Superior temporal gyrus (tissue), 1 donor: ENCODE measurements around the gene BLCAP.
A peak's percentile ranks its signal among the peaks of the same experiment; 100 is the strongest.

ENCODE experiments used
- DNase-seq: peaks from one replicate; pipeline ENCODE4 v3.0.0-alpha.2; 2016; ENCODE audit errors: extremely low spot score

The BLCAP gene

DNA sequence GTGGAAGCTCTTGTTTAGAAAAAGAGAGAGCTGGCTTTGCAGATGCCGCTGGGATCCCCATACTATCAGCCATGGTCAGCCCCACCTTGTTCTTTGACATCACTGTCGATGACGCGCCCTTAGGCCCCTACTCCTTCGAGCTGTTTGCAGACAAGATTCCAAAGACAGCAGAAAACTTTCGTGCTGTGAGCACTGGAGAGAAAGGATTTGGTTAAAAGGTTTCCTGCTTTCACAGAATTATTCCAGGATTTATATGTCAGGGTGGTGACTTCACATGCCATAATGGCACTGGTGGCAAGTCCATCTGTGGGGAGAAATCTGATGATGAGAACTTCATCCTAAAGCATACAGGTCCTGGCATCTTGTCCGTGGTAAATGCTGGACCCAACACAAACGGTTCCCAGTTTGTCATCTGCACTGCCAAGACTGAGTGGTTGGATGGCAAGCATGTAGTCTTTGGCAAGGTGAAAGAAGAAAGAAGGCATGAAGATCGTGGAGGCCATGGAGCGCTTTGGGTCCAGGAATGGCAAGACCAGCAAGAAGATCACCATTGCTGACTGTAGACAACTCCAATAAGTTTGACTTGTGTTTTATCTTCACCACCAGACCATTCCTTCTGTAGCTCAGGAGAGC, 2.4 kb upstream of the BLCAP start:
- DNase-seq = no peak

DNA sequence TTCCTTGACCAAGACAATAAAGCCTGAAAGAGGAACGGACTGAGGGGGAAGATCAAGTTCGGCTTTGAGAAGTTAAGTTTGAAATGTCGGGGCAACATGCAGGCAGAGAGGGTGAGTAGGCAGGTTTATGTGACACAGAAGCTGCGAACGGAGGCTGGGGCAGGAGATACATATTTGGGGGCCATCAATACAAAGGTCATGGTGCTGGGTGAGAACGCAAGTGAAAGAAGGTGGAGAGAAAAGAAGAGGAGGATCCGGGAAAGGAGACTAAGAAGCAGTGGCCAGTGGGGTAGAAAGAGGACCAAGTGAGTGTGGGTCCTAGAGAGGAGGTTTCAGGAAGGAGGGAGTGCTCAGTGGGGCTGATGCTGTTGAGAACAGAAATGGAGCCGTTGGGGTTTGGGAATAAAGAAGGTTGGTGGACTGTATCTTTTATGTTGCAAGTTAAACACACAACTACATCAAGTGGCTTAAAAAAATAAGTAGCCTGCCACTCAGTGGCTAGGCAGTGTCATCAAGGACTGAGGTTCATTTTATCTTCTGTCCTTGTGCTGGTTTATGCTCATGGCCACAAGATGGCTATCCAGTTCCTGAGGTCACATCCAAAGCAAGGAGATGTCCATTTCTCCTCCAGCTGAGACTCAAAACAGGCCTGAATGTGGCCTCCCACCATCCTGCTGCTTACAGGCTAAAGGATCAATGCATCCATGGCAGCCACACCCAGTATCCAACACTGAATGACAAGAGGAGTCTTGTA, 1.7 kb upstream of the BLCAP start:
- no peak for DNase-seq

DNA sequence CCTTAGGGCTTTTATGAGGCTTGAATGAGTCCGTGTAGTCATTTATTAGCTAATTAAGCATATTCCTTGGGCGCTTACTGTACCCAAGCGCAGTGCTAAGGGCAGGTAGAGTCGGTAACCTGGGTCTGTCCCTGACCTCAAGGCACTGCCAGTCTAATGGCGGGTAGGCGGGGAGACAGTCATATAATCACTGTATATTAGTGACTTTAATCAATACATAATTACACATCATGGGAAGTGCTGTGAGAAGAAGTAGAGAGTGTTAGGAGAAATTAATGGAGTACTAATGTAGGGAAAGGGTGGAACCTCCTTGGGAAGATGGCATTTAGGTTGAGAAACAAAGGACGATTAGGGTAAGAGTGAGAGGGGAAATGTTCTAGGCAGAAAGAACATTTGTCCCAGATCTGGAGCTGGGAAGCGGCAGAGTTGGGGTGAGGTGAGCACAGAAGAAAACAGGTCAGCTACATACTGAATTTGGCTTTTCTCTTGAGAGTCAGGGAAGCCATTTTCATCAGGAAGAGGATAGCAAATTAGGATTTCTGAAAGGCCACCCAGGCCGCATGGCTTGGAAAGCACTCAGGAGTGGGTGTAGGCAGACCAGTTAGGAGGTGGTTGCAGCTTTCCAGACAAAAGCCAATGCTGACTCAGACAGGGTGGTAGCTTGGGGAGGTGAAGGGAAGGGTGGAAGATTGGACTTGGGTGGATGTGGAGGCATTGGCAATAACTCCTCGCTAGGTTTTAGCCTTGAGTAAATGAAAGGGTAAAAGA, 954 bp upstream of the BLCAP start:
- DNase-seq = no peak

DNA sequence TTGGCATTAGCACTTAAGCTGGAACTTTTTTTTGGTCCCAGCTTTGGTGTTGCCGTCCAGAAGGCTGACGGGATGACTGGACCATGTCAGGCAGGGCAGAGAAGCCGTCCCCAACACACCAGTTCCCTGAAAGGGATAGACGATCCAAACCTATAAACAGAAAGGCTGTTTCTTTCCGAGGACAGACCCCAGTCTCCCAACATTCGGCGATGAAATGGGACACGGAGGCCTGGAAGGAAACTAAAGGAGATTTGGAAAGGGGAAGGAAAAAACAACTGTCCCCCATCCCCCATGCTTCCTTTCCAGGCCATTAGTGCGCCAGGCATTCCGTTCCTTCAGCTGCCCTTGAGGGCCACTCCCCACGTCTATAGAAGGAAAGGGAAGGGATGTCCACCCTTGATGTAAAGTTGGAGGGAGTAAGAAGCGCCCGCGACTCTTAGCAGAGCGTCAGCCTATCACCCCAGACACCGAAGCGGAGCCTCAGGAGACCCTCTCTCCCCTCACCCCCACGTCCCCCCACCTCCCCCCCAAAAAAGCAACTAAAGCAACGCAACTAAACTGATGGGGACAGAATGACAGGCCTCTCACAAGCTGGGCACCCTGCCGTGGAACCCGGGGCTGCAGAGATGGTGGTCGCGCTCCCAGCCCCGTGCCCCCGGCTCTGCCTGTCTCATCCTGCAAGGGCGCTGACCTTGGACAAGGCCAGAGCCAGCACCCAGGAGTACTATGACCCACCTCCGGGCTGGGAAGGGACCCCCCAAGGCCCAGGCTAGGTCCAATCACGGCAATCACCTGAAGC, 638 bp downstream of the BLCAP start:
- peak; percentile 18 for DNase-seq

DNA sequence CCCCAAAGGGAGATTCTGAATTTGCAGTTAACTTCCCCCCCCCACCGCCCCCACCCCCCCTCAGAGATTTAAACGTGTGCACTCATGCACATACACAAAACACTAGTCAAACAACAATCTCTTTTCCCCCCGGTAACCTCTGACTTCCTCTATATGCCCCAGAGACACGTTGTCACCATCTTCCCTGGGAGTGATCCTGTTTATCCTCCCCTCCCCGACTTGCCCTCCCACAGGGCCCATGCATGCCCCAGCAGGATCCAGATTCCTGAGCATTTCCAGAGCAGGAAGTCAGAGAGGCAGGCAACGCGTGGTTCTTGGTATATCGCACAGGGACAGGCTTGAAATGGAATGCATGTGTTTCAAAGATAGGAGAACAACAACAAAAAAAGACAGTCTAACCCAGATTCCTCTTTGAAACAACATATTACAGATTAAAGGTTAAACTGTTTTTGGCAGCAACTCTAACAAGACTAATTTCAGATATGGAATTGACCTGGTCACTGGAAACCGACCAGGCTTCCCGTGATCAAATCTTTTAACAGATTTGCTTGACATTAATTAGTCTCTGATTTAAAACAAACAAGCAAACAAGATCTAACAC, 1.3 kb downstream of the BLCAP start:
- peak; percentile 20 for DNase-seq

DNA sequence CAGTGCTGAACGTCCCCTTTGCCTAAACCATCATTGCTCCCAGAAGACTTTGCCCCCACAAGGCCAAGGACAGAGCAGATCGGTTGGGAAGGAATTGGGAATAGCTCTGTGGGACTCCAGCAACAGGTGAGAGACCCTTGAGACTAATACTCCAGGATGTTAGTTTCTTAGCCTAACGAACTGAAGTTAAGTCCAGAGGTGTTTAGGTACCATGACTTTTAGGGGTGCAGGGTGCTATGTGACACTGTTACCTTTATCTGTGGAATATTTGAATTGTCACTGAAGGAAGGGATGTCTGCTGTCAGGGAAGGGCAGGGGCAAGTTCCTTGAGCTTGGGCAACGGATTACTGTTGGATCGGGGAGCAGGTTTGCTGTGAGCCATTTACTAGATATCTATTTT, 1.9 kb downstream of the BLCAP start:
- DNase-seq = no peak

DNA sequence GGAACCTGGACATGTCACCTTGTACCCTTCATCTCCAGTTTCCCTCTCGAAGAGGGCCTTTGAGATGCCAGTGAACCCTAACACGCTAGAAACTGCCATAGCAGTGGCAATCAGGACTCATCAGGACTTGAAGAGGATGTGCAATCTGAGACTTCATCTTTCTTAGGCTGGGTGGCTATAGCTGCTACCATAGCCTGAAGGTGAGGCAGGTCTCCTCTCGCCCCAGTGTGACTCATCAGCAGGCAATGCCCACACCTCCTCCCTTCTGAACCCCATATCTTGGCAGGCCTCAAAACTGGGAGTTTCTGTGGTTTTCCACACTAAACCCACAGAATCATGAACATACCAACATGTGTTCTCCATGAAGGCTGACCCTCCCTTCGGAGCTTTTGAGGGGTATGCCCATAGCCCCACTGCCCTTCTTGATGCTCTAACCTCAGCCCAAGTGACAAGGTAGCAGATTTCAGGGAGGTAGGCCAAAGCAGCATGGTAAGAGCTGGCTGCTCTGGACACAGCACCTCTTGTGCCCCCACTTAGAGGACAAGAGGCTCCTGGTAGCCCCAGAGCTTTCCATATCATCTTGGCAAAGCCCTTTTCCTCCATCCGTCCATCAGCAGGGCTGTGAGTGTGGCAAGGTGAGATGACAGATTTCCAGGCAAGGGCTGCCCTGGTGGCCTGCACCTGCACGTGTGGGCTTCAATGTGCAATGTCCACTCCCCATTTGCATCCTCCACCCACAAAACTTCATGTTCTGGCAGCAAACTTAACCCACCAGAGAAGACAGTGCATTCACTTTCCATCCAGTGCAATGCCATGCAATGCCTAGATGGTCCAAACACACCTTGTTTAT, 2.6 kb downstream of the BLCAP start:
- DNase-seq = no peak

DNA sequence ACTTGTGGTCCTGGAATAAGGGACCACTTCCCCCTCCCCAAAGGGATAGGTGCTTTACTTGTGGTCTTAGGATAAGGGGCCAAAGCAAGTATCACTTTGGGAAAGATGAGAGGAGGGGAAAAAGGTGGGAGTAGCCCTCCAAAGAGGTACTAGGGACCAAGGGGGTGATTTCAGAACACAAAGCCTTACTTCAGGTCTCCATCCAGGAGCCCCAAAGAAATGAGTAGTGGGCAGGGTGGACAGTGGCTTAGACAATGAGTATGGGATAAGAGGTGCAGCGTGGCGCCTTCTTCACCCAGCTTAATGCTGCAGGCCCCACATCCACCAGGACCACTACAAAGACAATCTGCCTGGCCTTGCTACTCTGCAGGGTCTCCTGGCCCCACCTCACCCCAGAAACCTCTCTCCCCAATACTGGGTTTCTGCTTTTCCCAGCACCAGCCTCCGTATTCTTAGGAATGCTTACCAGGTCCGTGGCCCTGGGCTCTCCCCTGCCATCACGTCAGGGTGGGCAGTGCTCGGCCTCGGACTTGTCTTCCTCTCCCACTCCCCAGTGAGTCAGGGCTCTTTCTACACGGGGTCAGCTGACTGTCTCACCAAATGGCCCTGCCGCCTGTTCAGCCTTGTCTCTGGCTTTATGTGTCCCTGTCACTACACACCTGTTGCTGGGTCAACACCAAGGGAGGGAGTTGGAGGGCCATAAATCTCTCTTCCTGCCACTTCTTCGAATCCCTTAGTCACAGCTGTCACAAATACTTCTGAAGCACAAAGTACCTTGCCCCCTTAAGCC, 3.6 kb downstream of the BLCAP start:
- DNase-seq = no peak

DNA sequence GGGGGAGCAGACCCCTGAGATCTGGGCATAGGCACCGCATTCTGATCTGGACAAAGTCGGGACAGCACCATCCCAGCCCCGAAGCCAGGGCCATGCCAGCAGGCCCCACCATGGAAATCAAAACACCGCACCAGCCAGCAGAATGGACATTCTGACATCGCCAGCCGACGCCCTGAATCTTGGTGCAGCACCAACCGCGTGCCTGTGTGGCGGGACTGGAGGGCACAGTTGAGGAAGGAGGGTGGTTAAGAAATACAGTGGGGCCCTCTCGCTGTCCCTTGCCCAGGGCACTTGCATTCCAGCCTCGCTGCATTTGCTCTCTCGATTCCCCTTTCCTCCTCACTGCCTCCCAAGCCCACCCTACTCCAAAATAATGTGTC, 4.7 kb downstream of the BLCAP start:
- DNase-seq = no peak

DNA sequence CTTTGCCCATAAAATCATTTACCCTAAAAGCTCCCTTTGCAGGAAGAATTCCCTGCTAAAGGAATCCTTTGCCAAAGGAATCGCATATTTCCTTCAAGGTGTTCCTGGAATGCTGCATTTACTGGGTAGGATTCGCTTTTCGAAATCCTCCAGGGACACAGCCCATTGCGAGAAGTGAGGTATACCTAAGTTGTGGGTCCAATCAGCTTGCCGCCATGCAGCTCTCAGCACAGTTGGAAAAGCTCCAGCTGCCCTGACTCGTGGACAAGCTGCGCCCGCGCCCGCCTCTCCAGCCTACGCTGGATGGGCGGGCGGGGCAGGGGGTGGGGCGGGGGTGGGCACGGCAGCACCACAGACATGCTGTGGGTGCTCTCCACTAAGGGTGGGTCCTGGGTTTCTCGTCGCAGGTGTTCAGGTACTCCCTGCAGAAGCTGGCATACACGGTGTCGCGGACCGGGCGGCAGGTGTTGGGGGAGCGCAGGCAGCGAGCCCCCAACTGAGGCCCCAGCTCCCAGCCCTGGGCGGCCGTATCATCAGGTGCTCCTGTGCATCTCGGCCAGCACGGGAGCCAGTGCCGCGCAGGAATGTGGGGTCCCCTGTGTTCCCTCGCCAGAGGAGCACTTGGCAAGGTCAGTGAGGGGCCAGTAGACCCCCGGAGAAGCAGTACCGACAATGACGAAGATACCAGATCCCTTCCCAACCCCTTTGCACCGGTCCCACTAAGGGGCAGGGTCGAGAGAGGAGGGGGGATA, 5.2 kb downstream of the BLCAP start:
- peak; percentile 24 for DNase-seq

DNA sequence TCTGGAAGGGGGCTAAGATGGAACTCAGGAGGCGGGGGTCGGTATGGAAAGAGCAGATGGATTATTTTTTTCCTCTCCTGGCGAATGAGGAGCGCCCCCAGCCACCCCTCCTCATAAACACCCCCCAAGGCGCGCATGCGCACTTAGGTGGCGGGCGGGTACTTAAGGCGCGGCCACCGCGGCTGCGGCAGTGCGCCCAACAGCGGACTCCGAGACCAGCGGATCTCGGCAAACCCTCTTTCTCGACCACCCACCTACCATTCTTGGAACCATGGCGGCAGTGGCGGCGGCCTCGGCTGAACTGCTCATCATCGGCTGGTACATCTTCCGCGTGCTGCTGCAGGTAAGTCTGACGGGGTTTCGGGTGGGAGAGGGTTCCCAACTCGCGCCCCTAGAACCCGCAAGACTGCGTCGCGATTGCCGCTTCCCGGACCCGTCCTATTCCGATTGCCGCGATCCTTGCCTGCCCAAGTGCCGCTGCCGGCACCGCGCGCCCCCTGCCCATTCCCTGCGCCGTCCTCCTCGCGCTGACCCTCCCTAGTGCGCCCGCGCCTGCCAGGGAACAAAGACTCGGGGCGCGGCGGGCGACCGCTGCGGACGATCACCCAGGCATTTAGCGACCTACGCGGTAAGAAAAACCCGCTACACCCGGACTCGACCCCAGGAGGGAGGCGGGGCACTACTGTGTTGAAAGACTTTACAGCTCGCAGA, 6.5 kb downstream of the BLCAP start, which contains the start of gene NNAT:
TSS of gene NNAT (plus strand) at position 190 of the 711 bp plus-strand sequence. CDS start at position 272, 82 bp downstream.
- DNase-seq = no peak

DNA sequence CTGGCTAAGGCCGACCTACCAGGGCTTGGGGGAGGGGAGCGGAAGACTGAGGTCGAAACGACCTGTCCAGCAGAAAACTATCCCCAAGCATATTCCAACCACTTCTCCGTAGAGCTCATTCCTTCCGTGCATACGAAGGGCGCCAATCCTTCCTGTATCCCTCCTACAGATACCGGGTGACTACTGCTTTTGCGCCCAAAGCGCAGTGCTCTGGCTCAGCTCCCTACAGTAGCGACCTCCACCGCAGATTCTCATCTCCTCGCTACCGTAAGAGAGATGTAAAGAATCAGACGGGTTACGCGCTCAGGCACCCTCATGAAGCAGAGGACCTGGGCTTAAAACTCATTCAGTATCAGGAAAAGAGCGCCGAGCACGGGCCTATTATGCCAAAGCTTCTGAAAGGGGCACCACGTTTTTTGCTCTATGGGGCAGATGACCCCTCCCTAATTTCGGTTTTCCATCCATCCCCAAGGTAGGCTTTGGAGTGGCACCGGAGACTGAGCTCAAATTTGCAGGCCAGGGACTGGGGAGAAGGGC, 7.2 kb downstream of the BLCAP start:
- no peak for DNase-seq

DNA sequence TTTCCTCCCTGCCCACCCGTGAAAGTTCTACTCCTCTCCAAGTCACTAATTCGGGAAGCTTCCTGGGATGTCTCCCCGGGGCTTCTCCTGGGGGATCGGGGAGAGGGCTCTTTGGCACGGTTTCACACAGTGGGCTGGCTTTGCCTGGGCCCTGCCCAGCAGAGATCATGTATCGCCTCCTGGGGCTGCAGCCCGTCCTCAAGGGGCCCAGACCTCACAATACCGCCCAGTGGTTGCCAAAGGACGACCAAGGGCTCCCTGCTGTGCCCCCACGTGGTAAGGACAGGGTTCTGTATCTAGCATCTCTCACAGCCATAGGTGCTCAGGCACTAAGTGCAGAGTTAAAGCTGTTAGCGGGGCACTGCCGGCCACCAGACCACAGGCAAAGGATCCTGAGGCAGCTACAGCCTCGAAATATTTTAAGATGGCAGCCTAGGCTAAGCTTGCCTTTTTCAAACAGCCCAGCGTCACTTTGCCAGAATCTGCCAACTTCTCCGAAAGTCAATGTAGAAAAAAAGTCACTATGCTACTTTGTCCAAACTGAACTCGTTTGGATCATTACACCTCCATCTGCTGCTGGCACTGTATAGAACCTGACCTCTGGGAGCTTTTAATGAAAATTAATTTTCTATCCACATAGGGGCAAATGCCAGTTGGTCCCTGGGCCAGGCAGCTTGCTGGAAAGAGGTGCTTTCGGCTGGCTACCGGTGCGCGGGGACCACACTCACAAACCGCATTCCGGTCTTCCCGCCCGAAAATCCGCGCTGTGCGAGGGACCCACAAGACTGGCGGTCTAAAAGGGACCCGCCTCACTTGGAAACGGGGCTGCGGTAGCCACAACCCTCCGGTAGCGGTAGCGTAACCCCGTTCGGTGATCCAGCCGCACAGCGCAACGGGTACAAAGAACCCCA, 7.9 kb downstream of the BLCAP start:
- DNase-seq = no peak

DNA sequence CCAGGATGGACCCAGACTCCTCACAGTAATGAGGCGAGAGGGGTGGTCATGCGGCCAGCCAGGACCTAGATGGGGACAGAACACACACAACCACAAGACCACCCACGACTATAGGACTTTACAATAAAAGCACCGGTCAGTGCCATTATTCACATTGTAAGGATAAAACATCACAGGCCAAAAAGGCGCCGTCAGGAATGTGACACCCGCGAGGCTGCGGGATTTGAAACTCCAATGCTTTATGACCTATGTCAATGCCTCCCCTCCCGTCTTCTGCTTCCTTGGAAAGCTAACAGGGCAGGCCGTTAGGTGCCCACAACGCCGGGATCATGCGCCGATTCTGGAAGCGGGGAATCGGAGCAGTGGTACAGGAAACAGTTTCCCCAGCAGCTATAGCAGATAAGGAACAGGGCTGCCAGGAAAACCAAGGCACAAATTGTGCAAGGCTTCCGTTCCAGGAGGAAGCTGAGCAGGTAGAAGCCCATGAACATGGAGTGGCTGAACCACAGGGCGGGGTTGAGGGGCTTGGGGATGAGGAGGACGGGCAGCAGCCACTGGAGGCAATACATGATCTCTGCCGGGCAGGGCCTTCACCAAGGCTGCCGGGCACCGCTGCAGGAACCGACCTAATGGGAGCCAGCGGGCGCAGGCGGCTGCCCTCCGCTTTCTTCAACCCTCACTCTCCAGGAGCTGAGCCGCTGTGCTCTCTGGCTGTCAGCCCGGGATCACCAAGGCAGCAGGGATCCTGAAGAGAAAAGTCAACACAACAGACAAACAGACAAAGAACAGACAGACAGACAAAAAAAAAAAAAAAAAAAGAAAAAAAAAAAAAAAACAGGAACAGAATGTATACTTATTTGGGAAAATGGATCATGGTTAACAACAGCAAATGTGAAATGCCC, 8.8 kb downstream of the BLCAP start:
- no peak for DNase-seq

DNA sequence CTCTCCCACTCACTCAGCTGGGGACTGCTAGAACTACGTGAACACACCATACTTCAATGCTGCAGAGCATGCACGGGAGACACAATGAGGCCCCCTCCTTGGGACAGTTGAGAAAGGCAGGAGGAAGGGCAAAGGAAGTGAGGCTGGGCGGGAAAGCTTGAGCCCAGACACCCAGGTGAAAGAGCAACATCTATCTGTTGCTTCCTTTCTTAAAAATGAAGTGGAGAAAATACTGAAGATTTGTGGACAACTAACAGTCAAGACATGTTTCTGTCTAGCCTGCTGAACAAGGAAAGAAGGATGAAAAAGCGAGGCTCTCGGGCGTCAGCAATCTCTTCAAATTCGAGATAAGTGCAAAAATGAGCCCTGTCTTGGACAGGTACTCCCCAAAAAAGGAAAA, 9.6 kb downstream of the BLCAP start:
- no peak for DNase-seq
